Transverse colon (tissue), 4 donors: ENCODE measurements around the gene DHX16. TPM values are rescaled to one million over a fixed set of nuclear protein-coding genes. Genes with fewer than 3 reads are reported as not detected.

Source experiments
- DNase-seq: peaks from one replicate; pipeline ENCODE4 v3.0.0-alpha.2; 2019
- H3K27ac ChIP-seq, 4 donors: fragments of 200-600 bp; sonication (generic); 2 replicates each; pipeline ENCODE4 v1.5.1; 2016 to 2018; ENCODE audit warnings: inconsistent platforms in 4 of 4
- H3K27me3 ChIP-seq: fragments of 200-600 bp; sonication (generic); 2 replicates; pipeline ENCODE4 v1.5.1; 2017; ENCODE audit warnings: inconsistent platforms
- H3K36me3 ChIP-seq, 4 donors: fragments of 200-600 bp; sonication (generic); 2 replicates each; pipeline ENCODE4 v1.5.1; 2017 to 2019; ENCODE audit warnings: inconsistent platforms in 4 of 4
- H3K4me1 ChIP-seq, 4 donors: fragments of 200-600 bp; sonication (generic); 2 replicates each; pipeline ENCODE4 v1.5.1; 2017 to 2020; ENCODE audit warnings: inconsistent platforms in 4 of 4
- H3K4me3 ChIP-seq, 4 donors: fragments of 200-600 bp; sonication (generic); 1 replicate in 1 of 4; 2 replicates in 3 of 4; pipeline versions ENCODE4 v1.5.1 to v1.6.1; 2017 to 2019; ENCODE audit warnings: inconsistent platforms in 4 of 4
- H3K9me3 ChIP-seq, 2 donors: fragments of 200-600 bp; sonication (generic); 2 replicates each; pipeline ENCODE4 v1.5.1; 2017 to 2019; ENCODE audit warnings: inconsistent platforms in 2 of 2
- CTCF ChIP-seq, 5 experiments: fragments of 200-600 bp in 3 of 5; fragments of 450-650 bp in 2 of 5; sonication (generic) in 3 of 5; IDR thresholded peaks; 1 replicate in 2 of 5; 2 replicates in 3 of 5; pipeline ENCODE4 v1.5.1; 2016 to 2017; ENCODE audit warnings: antibody characterized with exemption in 5 of 5, inconsistent platforms in 3 of 5, mild to moderate bottlenecking in 2 of 5, moderate library complexity in 1 of 5
- EP300 ChIP-seq: sonication (generic); formaldehyde crosslinking; IDR thresholded peaks from one replicate; pipeline ENCODE4 v1.6.1; 2017; ENCODE audit warnings: antibody characterized with exemption, low read depth
- POLR2A ChIP-seq: fragments of 450-650 bp; IDR thresholded peaks from one replicate; pipeline ENCODE4 v1.6.1; 2016; ENCODE audit warnings: antibody characterized with exemption, mild to moderate bottlenecking, moderate library complexity
- POLR2AphosphoS5 ChIP-seq, 3 donors: sonication (generic); formaldehyde crosslinking; IDR thresholded peaks; one replicate each; pipeline ENCODE4 v1.6.1; 2016; ENCODE audit warnings: antibody characterized with exemption in 3 of 3
- WGBS, 2 donors: methylation state at CpG; one replicate each; pipeline ENCODE4 v1.1.5; 2018; ENCODE audit warnings: low coverage in 1 of 2; 5-methylcytosine and 5-hydroxymethylcytosine counted together
- in situ Hi-C, 4 donors: fragments of 200-750 bp; cut with MboI; loops; one replicate each; pipeline versions ENCODE4 v1.15.0 to v1.15.1; 2017; ENCODE audit warnings: low sequenced_read_pairs in 3 of 4, low pct_ligation_motif_present in 1 of 4, low pct_unique_long_range_greater_than_20kb in 1 of 4
- intact Hi-C: fragments of 100-400 bp; cut with DNase I; formaldehyde crosslinking; loops from one replicate; pipeline ENCODE4 v1.15.1; 2023; ENCODE audit warnings: low total_unique reads
- total RNA-seq, 4 donors: library from RNA; depleted of rRNA; stranded (reverse); fragments of >200 nt; gene quantifications; one replicate each; pipeline ENCODE4 v1.1.0, GENCODE V29; 2016

The DHX16 gene
- total RNA-seq, 4 donors from 2014 or later = 37.8 to 144 (median 41.3) TPM

DNA sequence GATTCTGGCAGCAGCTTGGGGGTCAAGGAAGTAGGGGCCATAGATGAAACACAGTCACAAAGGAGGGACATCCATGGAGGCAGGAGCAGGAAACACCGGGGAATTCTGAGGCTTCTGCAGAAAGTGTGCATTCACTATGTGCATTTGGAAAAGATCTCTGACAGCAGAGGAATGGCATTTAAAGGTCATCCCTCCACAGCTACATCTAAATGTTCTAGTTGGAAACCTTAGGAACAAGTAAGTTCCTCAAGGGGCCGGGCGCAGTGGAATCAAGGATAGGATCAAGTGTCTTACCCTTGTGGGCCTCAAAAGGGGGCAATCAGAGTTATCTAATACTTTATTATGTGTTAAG, 17.1 kb downstream of the DHX16 start:
- H3K27ac ChIP-seq = no peak overlapping the region
- intact Hi-C loops = no loop called here
- no peak for DNase-seq
- no peaks in the 10 kb centered on the region for H3K27me3 ChIP-seq
- no peaks in the 10 kb centered on the region for H3K4me1 ChIP-seq
- TF ChIP-seq EP300 (no peak), CTCF (IDR thresholded peaks at IDR 0.05) (no peak), POLR2AphosphoS5 (IDR thresholded peaks at IDR 0.05) (no peak), POLR2A (no peak)
- in situ Hi-C loops = no loop called here
- no peak overlapping the region for H3K4me3 ChIP-seq
- WGBS, 2 donors = 96 to 100% methylated on average over 2 to 3 of the region's 3 CpGs
- H3K9me3 ChIP-seq = no peaks in the 10 kb centered on the region
- H3K36me3 ChIP-seq = peaks cover 0 to 73% (median 34%) of the 10 kb centered on the region in 4 donors

- Histone ChIP-seq H3K9me3 (no peaks in the 10 kb centered on the region), H3K36me3 (peaks cover 0 to 69% (median 32%) of the 10 kb centered on the region in 4 donors), H3K4me1 (no peaks in the 10 kb centered on the region), H3K27me3 (no peaks in the 10 kb centered on the region), H3K4me3 (no peak overlapping the region), H3K27ac (no peak overlapping the region)
- no peak for TF ChIP-seq CTCF (IDR thresholded peaks at IDR 0.05)
- no peak for TF ChIP-seq EP300
- no peak for TF ChIP-seq POLR2A
- TF ChIP-seq POLR2AphosphoS5 (IDR thresholded peaks at IDR 0.05) = no peak
- no peak for DNase-seq
- WGBS, 2 donors = 91 to 97% methylated on average over 8 to 19 of the region's 19 CpGs
- intact Hi-C loops = no loop called here
- in situ Hi-C loops = no loop called here
Observed at GRCh38 chr6:30654798-30655742, 17.7 kb downstream of the DHX16 start.

- 86 to 89% methylated on average over 10 to 12 of the region's 12 CpGs for WGBS, 2 donors
- Histone ChIP-seq H3K4me1 (peaks cover 10 to 24% (median 20%) of the 10 kb centered on the region in 4 donors), H3K4me3 (no peak overlapping the region), H3K36me3 (peaks cover 0 to 52% (median 23%) of the 10 kb centered on the region in 4 donors), H3K27me3 (no peaks in the 10 kb centered on the region), H3K9me3 (no peaks in the 10 kb centered on the region), H3K27ac (no peak overlapping the region)
- TF ChIP-seq EP300 = no peak
- TF ChIP-seq POLR2A = no peak
- TF ChIP-seq CTCF (IDR thresholded peaks at IDR 0.05) = no peak
- TF ChIP-seq POLR2AphosphoS5 (IDR thresholded peaks at IDR 0.05) = no peak
- in situ Hi-C loops (no loop called here), intact Hi-C loops (no loop called here)
- no peak for DNase-seq
Observed at GRCh38 chr6:30651143-30651542, 21.7 kb downstream of the DHX16 start.

- peaks cover 13 to 38% (median 25%) of the 10 kb centered on the region in 4 donors for H3K4me1 ChIP-seq
- peak overlapping the region; percentile 56 to 93 (median 82) for H3K4me3 ChIP-seq
- peaks cover 0 to 15% (median 5%) of the 10 kb centered on the region in 4 donors for H3K36me3 ChIP-seq
- in situ Hi-C loops (no loop called here), intact Hi-C loops (no loop called here)
- TF ChIP-seq EP300 (no peak), CTCF (IDR thresholded peaks at IDR 0.05) (no peak), POLR2A (peak; percentile 71), POLR2AphosphoS5 (IDR thresholded peaks at IDR 0.05) (peak in 2 of 3 donors; percentile 64 to 73)
- DNase-seq = peak; percentile 81
- H3K27me3 ChIP-seq = no peaks in the 10 kb centered on the region
- WGBS, 2 donors = 0% methylated on average over 3 to 40 of the region's 78 CpGs
- peak overlapping the region; percentile 93 to 98 (median 97) for H3K27ac ChIP-seq
- no peaks in the 10 kb centered on the region for H3K9me3 ChIP-seq
Observed at GRCh38 chr6:30647242-30648116, 25.3 kb downstream of the DHX16 start.
